ENCODE measurements around the gene OR52A1. TPM values are rescaled to one million over a fixed set of nuclear protein-coding genes. Genes with fewer than 3 reads are reported as not detected.
"Not testable (repeated sequence)": the region's sequence is repeated elsewhere in the genome, so short reads cannot be mapped to it uniquely, and the experiment has no call there.

Gene OR52A1
- total RNA-seq (2014; rRNA removed; shearing (Covaris generic)), result not detected in 2 replicates

DNA sequence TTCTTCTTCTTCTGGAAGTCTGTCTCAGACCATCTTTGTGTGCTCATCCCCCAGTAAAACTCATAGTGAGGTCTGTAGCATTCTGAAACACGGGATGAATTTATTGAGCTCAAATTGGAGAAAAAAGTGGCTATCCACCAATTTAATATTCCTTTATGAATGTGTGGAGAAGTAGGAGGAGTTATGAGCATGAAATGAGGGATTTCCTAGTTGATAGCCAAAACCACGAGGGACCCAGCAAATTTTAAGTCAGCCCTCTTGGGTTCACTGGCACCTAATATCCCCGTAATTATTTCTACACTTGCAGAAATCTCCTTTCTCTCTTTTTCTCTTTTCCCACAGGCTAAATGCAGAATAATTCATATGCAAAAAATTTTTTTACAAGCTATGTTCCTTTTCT is at the start of gene OR52A1:
OR52A1 (minus strand) TSS at position 101 of the 400 bp plus-strand sequence. CDS start 2,388 bp downstream, outside the sequence.
- DNase-seq (ENCODE audit: low spot score), result no peak

GRCh38 chr11:5203366-5203765 is 48.8 kb upstream of the OR52A1 start:
- no peak for DNase-seq (ENCODE audit: low spot score)

DNA sequence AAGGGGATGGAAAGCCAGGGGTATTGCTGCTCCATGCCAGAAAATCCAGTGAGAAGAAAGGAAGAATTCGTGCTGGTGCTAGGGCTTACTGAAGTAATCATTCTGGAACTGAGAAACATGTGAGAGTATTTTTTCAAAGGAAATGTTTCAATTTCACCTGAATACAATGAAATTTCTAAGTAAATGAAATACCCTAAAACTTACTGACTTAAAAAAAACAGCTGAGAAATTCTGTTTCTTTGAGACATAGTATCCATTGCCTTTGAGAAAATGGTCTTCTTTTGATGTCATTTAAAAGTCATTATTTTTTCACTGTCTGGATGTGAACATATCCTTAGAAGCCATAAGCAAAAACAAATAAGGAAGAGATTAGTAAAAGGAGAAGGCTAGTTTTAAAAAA is 46.0 kb upstream of the OR52A1 start, which contains the start of gene OR51V1:
OR51V1 (minus strand) TSS at position 101 of the 400 bp plus-strand sequence; CDS start at position 101, 0 bp downstream.
- DNase-seq (ENCODE audit: low spot score), result no peak

DNA sequence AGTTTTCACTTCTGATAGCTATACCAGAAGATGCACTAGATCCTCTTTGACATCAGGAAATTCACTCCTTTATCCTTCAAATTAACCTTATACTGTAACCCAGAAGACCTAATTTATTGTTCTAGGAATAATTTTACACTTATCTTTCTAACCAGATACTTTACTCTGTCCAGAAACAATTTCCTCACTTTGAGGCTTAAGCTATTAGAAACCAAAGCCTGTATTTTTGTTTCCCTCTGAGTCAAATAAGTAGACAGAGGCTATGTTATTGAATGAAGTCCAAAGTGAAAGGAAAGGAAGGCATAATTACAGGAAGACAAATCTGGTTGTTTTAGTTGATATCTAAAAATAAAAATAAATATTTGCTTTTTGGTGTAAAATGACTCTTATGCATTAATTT is 43.7 kb upstream of the OR52A1 start:
- DNase-seq (ENCODE audit: low spot score), result no peak

DNA sequence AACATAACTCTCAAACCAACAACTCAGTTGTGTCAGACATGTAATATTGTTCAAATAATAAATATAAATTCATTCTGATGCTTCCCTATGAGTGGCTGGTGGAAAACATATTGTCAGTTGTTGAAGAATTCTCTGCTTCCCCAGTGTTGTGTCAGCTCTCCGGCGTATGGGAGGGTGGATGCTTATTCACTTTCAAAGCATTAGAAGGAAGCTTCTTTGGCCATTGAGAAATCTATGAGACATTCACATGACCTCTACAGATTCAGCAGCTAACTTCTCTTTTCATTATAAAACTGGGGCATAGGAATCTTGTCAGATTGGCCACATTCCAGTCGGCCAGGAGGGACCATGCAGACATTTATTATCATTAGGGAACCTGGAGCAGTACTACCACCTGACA is 43.0 kb upstream of the OR52A1 start:
- DNase-seq (ENCODE audit: low spot score), result no peak

GRCh38 chr11:5196731-5197130 is 42.2 kb upstream of the OR52A1 start:
- no peak for DNase-seq (ENCODE audit: low spot score)

- no peak for DNase-seq (ENCODE audit: low spot score)
These were observed 41.5 kb upstream of the OR52A1 start for GRCh38 chr11:5196067-5196466.

- no peak for DNase-seq (ENCODE audit: low spot score)
These were observed 38.2 kb upstream of the OR52A1 start for GRCh38 chr11:5192738-5193137.

DNA sequence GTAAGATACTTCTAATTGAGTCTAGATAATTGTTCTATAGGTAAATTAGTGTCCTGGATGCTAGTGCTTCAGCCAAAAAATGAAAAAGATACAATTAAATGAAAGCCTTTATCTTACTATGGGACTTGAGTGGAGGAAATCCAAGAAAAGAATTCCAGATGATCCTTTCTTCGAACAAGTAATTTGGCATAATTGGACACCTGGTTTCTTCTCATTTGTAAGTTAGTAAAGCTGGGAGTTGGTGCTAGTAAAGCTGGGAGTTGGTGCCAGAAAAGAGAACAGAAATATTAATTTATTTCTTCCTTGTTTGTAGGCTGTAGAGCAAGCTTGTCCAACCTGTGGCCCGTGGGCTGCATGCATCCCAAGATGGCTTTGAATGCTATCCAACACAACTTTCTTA is 33.6 kb upstream of the OR52A1 start:
- no peak for DNase-seq (ENCODE audit: low spot score)

DNA sequence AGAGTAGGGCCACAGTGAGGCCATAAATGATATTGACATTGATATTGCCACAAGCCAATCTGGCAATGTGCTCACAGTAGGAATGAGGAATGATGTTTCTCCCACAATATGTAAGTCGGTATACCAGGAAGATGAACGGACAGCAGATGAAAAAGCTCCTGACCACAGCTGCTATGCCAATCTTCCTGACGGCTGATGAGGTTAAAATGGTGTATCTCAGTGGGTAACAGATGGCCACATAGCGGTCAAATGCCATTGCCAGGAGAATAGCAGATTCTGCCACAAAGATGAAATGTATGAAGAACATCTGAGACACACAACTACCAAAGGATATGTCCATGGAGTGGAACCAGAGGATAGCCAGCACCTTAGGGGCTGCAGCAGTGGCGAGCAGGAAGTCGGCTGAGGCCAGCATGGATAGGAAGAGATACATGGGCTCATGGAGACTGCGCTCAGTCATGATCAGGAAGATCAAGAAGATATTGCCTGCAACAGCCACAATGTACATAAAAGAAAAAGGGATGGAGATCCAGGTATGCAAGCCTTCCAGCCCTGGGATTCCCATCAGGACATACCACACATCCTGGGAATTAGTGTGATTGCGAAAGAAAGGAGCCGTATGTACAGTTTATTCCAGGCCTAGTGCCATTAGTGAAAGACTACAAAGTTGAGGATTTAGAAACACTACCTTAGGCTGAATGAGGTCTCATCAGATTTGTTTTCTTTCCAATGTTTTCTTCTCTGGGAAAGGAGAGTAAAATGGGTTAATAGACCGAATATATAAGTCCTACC is 23.7 kb upstream of the OR52A1 start:
- no peak for DNase-seq (ENCODE audit: low spot score)

DNA sequence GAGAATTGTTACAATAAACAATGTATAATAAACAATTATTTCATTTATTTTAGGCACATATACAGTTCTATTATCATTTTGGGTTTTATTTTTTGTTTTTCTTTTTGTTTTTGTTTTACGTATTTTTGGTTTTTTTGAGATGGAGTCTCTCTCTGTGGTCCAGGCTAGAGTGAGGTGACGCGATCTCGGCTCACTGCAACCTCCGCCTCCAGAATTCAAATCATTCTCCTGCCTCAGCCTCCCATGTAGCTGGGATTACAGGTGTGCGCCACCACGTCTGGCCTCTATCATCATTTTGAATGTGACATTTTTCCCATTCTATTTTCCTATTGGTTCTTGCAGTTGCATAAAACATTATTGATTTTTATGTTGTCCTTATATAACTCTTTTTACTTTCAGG is 20.4 kb upstream of the OR52A1 start:
- DNase-seq (ENCODE audit: low spot score), result no peak

GRCh38 chr11:5171856-5172255 is 17.3 kb upstream of the OR52A1 start:
- no peak for DNase-seq (ENCODE audit: low spot score)

DNA sequence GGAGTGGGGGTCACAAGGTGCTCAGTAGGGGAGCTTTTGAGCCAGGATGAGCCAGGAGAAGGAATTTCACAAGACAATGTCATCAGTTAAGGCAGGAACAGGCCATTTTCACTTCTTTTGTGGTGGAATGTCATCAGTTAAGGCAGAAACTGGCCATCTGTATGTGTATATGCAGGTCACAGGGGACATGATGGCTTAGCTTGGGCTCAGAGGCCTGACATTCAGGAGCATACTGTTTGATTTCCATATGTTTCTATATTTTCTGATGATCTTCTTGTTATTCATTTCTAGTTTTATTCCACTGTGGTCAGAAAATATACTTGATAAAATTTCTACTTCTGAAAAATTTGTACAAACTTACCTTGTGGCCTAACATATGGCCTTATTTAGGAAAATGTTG is 11.3 kb upstream of the OR52A1 start:
- DNase-seq (ENCODE audit: low spot score), result not testable (repeated sequence)

DNA sequence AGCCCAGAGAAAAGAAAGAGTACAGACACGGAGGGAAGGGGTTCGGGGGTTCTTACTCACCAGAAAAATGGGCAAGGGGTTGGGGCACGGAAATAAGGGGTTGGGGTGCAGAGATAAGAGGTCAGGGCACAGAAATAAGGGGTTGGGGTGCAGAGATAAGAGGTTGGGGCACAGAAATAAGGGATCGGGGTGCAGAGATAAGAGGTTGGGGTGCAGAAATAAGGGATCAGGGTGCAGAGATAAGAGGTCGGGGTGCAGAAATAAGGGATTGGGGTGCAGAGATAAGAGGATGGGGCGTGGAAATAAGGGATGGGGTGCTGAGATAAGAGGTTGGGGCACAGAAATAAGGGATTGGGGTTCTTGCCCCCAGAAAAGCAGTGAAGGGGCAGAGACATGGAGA is 10.2 kb upstream of the OR52A1 start:
- not testable (repeated sequence) for DNase-seq (ENCODE audit: low spot score)

DNA sequence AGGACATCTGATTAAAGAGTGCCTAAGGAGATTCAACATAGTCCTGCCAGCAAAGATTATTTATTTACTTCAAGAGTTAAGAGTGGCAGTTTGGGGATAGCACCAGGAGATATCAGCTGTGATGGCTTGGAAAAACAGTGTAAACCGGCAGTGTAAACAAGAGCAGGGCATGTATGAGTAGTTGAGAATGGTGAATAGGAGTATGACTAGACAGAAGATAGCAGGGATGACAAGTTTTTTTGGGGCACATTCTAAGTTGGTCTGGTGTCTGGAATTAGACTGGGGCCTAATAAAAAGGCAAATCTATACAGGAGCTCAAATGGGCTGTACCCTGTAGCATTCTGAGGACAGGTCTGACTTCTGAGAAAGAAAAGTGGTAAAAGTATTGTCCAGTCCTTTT is 6.5 kb upstream of the OR52A1 start:
- DNase-seq (ENCODE audit: low spot score), result not testable (repeated sequence)

- DNase-seq (ENCODE audit: low spot score), result not testable (repeated sequence)
These were observed 5.7 kb upstream of the OR52A1 start for GRCh38 chr11:5160217-5160616.

DNA sequence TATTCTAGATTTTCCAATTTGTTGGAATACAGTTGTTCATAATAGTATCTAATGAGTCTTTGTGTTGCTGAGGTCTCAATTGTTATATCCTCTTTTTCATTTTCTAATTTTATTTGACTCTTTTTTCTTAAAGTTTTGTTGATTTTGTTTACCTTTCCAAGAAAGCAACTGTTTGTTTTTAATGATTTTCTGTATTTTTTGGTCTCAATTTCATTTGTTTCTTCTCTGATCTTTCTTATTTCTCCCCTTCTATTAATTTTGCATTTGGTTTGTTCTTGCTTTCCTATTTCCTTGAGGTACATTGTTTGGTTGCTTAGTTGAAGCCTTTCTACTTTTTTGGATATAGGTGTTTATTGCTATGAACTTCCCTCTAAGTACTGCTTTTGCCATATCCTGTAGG is 5.2 kb upstream of the OR52A1 start:
- DNase-seq (ENCODE audit: low spot score), result no peak

DNA sequence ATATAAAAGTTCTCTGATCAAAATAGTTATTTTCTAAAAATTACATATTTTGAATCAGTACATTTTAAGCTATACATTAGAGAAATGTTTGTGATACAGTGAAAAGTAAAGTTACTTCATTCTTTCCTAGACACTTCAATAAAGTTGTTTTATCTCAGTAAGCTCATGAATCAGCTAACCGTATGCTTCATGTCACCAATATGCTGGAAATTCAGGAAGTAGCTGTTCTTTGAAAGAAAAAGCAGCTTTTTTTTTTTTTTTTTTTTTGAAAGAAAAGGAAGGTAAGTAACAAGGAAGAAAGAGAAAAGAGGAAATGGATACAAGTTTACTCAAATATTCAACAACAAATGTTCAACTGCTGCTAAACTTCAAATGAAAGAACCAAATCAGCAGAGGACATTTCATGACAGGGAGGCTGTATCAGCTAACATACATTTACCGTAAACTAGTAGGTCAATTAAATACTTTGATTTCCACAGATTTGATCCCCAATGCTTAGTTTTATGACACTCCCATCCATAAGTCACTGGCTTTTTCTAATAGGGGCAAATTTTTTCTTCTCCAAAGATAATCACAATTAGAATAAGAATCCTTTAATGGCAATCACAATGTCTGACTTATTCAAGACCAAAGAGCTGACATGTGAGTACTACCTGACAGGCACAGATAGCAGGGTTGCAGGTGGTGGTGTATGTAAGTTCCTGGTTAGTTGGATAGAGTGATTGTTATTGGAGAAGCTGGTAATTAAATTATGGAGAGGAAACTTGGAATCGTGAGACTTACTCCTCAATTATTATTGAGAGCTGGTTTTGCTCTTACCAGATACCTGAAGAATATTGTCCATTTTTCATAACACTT is 754 bp downstream of the OR52A1 start:
- DNase-seq (ENCODE audit: low spot score), result no peak

DNA sequence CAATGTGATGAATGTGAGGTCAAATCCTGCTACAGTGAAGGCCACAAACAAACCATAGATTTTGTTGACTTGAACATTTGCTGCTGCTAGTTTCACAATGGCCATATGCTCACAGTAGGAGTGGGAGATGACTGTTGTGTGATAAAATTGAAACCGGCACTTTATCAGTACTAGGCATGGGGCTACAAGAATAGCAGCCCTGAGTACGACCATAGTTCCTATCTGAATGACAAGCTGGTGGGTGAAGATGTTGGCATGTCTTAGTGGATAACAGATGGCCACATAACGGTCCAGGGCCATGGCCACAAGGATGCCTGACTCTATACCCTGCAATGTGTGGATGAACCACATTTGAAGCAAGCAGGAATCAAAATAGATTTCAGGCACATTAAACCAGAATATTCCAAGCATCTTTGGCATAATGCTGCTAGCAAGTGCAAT is 2.8 kb downstream of the OR52A1 start:
- no peak for DNase-seq (ENCODE audit: low spot score)

- not testable (repeated sequence) for DNase-seq (ENCODE audit: low spot score)
These were observed 10.4 kb downstream of the OR52A1 start for GRCh38 chr11:5144206-5144605.

DNA sequence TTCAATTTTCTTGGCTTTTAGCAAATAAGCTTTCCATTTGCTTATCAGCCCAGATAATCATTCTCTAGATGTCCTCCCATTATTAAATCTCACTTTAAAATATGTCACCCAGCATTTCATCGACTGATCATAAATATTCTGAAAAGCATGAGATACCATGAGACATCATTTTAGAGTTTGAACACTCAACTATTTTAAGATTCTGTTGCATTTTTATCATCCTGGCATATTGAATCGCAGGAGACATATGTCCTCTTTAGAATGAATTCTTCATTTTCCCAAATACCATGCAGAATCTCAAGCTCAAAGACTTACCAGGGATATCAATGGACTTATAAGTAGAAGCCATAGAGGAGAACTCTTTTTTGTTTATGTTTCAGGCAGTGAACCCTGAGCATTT is 16.6 kb downstream of the OR52A1 start, which contains the start of gene OR52A5:
OR52A5 (minus strand) TSS at position 361 of the 400 bp plus-strand sequence. CDS start 5,714 bp downstream, outside the sequence.
- no peak for DNase-seq (ENCODE audit: low spot score)

GRCh38 chr11:5137014-5137413 is 17.5 kb downstream of the OR52A1 start:
- DNase-seq (ENCODE audit: low spot score), result no peak

DNA sequence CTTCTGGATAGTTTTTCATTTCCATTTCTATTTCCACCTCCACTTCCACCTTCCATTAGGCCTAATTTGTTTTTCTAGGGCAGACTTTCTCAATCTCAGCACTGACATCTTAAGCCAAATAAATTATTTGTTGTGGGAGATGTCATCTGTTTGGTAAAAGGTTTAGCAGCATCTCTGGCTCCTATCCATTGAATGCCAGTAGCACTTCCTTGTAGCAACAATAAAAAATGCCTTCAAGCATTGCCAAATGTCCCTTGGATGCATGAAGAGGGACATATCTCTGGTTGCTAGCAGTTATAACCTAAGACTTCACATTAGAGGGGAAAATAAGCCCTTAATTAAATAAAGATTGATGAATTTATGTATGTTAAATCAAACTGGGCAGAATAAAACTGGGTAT is 18.3 kb downstream of the OR52A1 start:
- DNase-seq (ENCODE audit: low spot score), result no peak
